GM12878 (cell line): ENCODE data around the gene ACTR10. TPM values are rescaled to one million over a fixed set of nuclear protein-coding genes. Genes with fewer than 3 reads are reported as not detected.

Experiments
- ATAC-seq: fragments of 200-7000 bp; cut with Tn5 transposase; 3 replicates; pipeline ENCODE4 v1.9.1; 2020; ENCODE audit warnings: mild to moderate bottlenecking, moderate library complexity
- BruUV-seq: library from RNA; stranded (reverse); fragments of 400-500 nt; replicated peaks from 2 replicates; lab custom pipeline; 2021; lab: Mats Ljungman, UMichigan
- CTCF ChIA-PET: fragments of 300-600 bp; sonication (Branson Sonifier 250); formaldehyde crosslinking; extraction: SDS; loops from one replicate; lab custom pipeline; 2021; ENCODE audit warnings: inconsistent platforms; lab: Yijun Ruan, JAX
- POLR2A ChIA-PET: fragments of 350-600 bp; formaldehyde crosslinking; extraction: SDS; loops from one replicate; lab custom pipeline; 2021; ENCODE audit warnings: inconsistent platforms; lab: Charles Lee
- RAD21 ChIA-PET: fragments of 300-600 bp; sonication (Branson Sonifier 250); formaldehyde crosslinking; loops from one replicate; lab custom pipeline; 2023; ENCODE audit warnings: antibody characterized with exemption; ENCODE audit not compliant: unreplicated experiment; lab: Charles Lee
- SMC1A ChIA-PET: fragments of 300-600 bp; sonication (Branson Sonifier 250); formaldehyde crosslinking; loops from one replicate; lab custom pipeline; 2023; ENCODE audit not compliant: unreplicated experiment, uncharacterized antibody; lab: Charles Lee
- DNase-seq: peaks from one replicate; pipeline ENCODE4 v3.0.0-alpha.2; 2011; ENCODE audit warnings: low read depth, low spot score
- FAIRE-seq: peaks from 3 replicates; lab custom pipeline; 2011; peaks lifted over from hg19 to GRCh38; lab: Jason Lieb, UNC
- H2AFZ ChIP-seq: 2 replicates; pipeline ENCODE4 v1.6.0; 2011; ENCODE audit warnings: low read depth, low read length, control low read depth; ENCODE audit not compliant: control insufficient read depth
- H3K27ac ChIP-seq: 2 replicates; pipeline ENCODE4 v1.5.1; 2011; ENCODE audit warnings: control low read depth; ENCODE audit not compliant: control insufficient read depth, insufficient read depth
- H3K27me3 ChIP-seq, 2 experiments: replicated peaks in 1 of 2; 2 replicates each; pipeline versions ENCODE4 v1.6.0 to v1.6.1; 2011; ENCODE audit warnings: low read length in 1 of 2; ENCODE audit not compliant: control insufficient read depth in 2 of 2, insufficient read depth in 2 of 2
- H3K36me3 ChIP-seq, 2 experiments: 2 replicates each; pipeline ENCODE4 v1.5.1; 2011; ENCODE audit warnings: low read length in 1 of 2; ENCODE audit not compliant: control insufficient read depth in 2 of 2, insufficient read depth in 2 of 2
- H3K4me1 ChIP-seq: 2 replicates; pipeline ENCODE4 v1.6.1; 2011; ENCODE audit warnings: mild to moderate bottlenecking, low read length, moderate library complexity, mixed read lengths; ENCODE audit not compliant: control insufficient read depth, insufficient read depth
- H3K4me2 ChIP-seq: 2 replicates; pipeline ENCODE4 v1.6.0; 2011; ENCODE audit warnings: control low read depth; ENCODE audit not compliant: control insufficient read depth, insufficient read depth
- H3K4me3 ChIP-seq: fragments of 200-600 bp; sonication (generic); 2 replicates; pipeline ENCODE4 v1.5.1; 2016
- H3K79me2 ChIP-seq: 2 replicates; pipeline ENCODE4 v1.6.0; 2011; ENCODE audit warnings: low read length; ENCODE audit not compliant: control insufficient read depth, insufficient read depth
- H3K9ac ChIP-seq: 2 replicates; pipeline ENCODE4 v1.8.0; 2011; ENCODE audit warnings: low read length, control low read depth, mixed read lengths; ENCODE audit not compliant: control insufficient read depth, insufficient read depth
- H3K9me3 ChIP-seq: replicated peaks from 3 replicates; pipeline ENCODE4 v1.5.1; 2011; ENCODE audit warnings: mild to moderate bottlenecking, low read length; ENCODE audit not compliant: control insufficient read depth, insufficient read depth
- H4K20me1 ChIP-seq: 2 replicates; pipeline ENCODE4 v1.6.0; 2011; ENCODE audit not compliant: control insufficient read depth, insufficient read depth
- CBFB ChIP-seq: IDR thresholded peaks from 2 replicates; pipeline ENCODE4 v1.6.1; 2016; ENCODE audit warnings: antibody characterized with exemption, low read depth
- KDM1A ChIP-seq: fragments of 200-600 bp; sonication (generic); IDR thresholded peaks from 2 replicates; pipeline ENCODE4 v1.6.1; 2016; ENCODE audit warnings: borderline replicate concordance
- POLR2AphosphoS5 ChIP-seq: IDR thresholded peaks from 2 replicates; pipeline ENCODE4 v1.6.1; 2011; ENCODE audit warnings: mild to moderate bottlenecking, low read length, inconsistent platforms
- SP1 ChIP-seq: IDR thresholded peaks from one replicate; pipeline ENCODE4 v1.6.1; 2011; ENCODE audit warnings: low read depth, low read length
- WGBS: methylation state at CpG from one replicate; pipeline ENCODE4 v1.1.6; 2016; ENCODE audit warnings: low lambda C conversion rate; ENCODE audit not compliant: insufficient replicate concordance, insufficient coverage; ENCODE audit errors: missing lambda C conversion rate; 5-methylcytosine and 5-hydroxymethylcytosine counted together
- in situ Hi-C: fragments of 300-500 bp; cut with MboI; formaldehyde crosslinking; loops from 9 replicates; pipeline ENCODE4 v1.14.3; 2018; ENCODE audit warnings: mixed read lengths
- intact Hi-C: fragments of 100-400 bp; cut with micrococcal nuclease; formaldehyde crosslinking; loops from one replicate; pipeline ENCODE4 v1.14.2; 2022; ENCODE audit not compliant: unreplicated experiment
- polyA plus RNA-seq, 11 experiments: library from polyadenylated mRNA; depleted of rRNA in 4 of 11; unstranded in 6 of 11; stranded (reverse) in 5 of 11; fragments of >200 nt; fragmentation: Nextera tagmentation in 4 of 11; fragmentation: Illumina TruSeq in 1 of 11; extraction: Ambion mirVana in 4 of 11; extraction: Trizol in 1 of 11; gene quantifications; 1 replicate in 1 of 11; 2 replicates in 10 of 11; pipeline versions ENCODE4 v1.2.1 to v1.2.3, GENCODE V29; 2011 to 2016; ENCODE audit warnings: inconsistent platforms in 2 of 11, missing spikeins in 2 of 11, low read depth in 1 of 11
- total RNA-seq, 4 experiments: library from RNA; depleted of rRNA in 3 of 4; stranded (reverse); fragments of >200 nt in 3 of 4; fragmentation: Illumina TruSeq in 1 of 4; extraction: Trizol in 1 of 4; gene quantifications; 2 replicates each; pipeline versions ENCODE4 v1.2.1 to v1.2.3, GENCODE V29; 2013 to 2021
- TF ChIP-seq, protein P1 (sequence below), 3 experiments: IDR thresholded peaks in 2 of 3; conservative IDR thresholded peaks in 1 of 3; 2 replicates each; pipeline ENCODE4 v1.5.1; 2011; ENCODE audit warnings: low read depth in 3 of 3, low read length in 3 of 3, mild to moderate bottlenecking in 3 of 3, control low read depth in 2 of 3, moderate library complexity in 2 of 3, inconsistent platforms in 1 of 3, mixed read lengths in 1 of 3; ENCODE audit not compliant: control insufficient read depth in 2 of 3, insufficient read depth in 1 of 3; ENCODE audit errors: extremely low read depth in 1 of 3

Gene ACTR10
- total and polyA plus RNA-seq, 10 of the 15 experiments (the other 5 are each of a cell fraction or from before 2014, with no cell fraction given), result 26.0 to 74.3 (median 38.9) TPM

DNA sequence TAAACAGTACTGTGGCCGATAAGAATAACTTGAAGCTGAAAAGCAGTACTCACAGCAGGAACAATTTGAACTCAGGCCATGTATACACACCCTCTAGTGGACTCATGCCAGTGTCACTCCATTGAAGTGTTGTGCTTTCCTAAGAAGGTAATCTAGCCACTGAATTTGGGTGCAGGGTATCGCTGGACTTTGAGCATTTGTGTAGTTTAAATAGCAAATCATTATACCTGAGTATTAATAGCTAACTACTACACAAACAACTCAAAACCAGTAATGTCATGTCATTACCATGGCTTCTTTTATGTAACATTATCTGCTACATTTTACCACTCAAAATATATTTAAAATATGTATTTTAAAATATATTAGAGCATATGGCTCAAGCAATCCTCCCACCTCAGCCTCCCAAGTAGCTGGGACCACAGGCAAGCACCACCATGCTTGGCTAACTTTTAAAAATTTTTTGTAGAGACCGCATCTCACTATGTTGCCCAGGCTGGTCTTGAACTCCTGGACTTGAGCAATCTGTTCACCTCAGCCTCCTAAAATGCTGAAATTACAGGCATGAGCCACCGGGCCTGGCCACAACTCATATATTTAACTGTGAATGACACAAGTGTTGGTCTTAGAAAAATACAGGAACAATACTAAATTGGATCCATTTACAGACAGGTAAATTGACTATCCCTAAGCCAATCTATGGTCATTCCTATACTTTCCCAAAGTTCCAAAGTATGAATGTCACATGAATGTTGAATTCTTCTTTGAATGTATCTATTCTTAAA is 72.8 kb downstream of the ACTR10 start:
- Histone ChIP-seq H3K79me2 (peaks cover 4% of the 10 kb centered on the region), H3K27ac (no peak overlapping the region), H3K4me3 (no peak overlapping the region), H3K27me3 (no peaks in the 10 kb centered on the region), H3K36me3 (peaks cover 2 to 31% of the 10 kb centered on the region in 2 experiments), H3K4me2 (no peak overlapping the region), H3K9ac (no peak overlapping the region), H3K9me3 (no peaks in the 10 kb centered on the region), H2AFZ (no peak overlapping the region), H3K4me1 (no peaks in the 10 kb centered on the region), H4K20me1 (no peaks in the 10 kb centered on the region)
- BruUV-seq, result no TSS peak
- ChIA-PET POLR2A (interaction anchor here (0.5 to 1.6 kb wide), 4 partner anchors 20 to 1053 kb away, joined by 3 read pairs; partner anchors contain the start of gene PSMA3), RAD21 (no interaction called here), SMC1A (interaction anchor here (1.0 to 2.4 kb wide), 3 partner anchors 9 to 26 kb away, joined by 3 to 6 read pairs (median 5); no protein-coding TSS in a partner anchor), CTCF (interaction anchor here (1.0 kb wide), 1 partner anchor 103 kb away, joined by 3 read pairs; no protein-coding TSS in a partner anchor)
- in situ Hi-C loops, result no loop called here
- DNase-seq, result no peak
- TF ChIP-seq CBFB, result no peak
- TF ChIP-seq SP1, result no peak
- TF ChIP-seq, protein P1, sequence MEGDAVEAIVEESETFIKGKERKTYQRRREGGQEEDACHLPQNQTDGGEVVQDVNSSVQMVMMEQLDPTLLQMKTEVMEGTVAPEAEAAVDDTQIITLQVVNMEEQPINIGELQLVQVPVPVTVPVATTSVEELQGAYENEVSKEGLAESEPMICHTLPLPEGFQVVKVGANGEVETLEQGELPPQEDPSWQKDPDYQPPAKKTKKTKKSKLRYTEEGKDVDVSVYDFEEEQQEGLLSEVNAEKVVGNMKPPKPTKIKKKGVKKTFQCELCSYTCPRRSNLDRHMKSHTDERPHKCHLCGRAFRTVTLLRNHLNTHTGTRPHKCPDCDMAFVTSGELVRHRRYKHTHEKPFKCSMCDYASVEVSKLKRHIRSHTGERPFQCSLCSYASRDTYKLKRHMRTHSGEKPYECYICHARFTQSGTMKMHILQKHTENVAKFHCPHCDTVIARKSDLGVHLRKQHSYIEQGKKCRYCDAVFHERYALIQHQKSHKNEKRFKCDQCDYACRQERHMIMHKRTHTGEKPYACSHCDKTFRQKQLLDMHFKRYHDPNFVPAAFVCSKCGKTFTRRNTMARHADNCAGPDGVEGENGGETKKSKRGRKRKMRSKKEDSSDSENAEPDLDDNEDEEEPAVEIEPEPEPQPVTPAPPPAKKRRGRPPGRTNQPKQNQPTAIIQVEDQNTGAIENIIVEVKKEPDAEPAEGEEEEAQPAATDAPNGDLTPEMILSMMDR (IDR thresholded peaks at IDR 0.05 in 2 of 3, conservative IDR thresholded peaks at IDR 0.05 in 1 of 3; ENCODE audit: control insufficient read depth in 2 of 3, extremely low read depth in 1 of 3, insufficient read depth in 1 of 3, low read depth in 3 of 3, low read length in 3 of 3), result peak in 1 of 3 experiments; percentile 23; a peak in 1 of 6 replicates
- TF ChIP-seq KDM1A, result no peak
- peak; percentile 62; the same call in 1 of the 2 replicates for TF ChIP-seq POLR2AphosphoS5
- FAIRE-seq, result no peak
- intact Hi-C loops, result no loop called here
- ATAC-seq, result peak; percentile 50
- 99% methylated on average over 4 of the region's 4 CpGs for WGBS
